ENCODE results near the gene MARK3.

The MARK3 gene

DNA sequence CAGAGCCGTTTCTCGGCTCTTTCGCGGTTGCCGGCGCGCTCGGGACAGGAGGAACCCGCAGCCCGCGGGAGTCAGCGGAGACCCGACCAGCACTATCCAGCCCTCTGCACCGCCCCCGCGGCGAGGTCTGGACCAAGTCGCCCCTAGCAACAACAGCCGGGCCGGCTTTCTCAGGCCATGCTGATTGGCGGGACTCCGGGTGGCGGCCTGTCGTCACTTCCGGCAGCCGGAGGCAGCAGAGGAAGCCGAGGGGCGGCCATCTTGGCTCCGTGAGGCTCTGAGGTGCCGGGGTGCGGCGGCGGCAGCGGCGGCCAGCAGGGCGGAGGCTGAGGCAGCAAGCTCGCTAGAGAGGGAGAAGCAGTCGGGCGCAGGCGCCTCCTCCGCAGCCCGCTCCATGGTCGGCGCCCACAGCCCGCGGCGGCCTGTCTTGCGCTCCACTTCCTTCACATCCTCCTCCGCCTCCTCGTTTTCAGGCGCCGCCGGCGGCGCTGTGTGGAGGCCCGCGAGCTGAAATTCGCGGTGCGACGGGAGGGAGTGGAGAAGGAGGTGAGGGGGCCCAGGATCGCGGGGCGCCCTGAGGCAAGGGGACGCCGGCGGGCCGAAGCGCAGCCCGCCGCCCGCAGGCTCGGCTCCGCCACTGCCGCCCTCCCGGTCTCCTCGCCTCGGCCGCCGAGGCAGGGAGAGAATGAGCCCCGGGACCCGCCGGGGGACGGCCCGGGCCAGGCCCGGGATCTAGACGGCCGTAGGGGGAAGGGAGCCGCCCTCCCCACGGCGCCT lies at the start of gene MARK3:
Gene MARK3, plus strand, starts transcription at position 264 of the 777 bp plus-strand sequence. CDS start 615 bp downstream, outside the sequence.
- Mint-ChIP-seq H3K4me3 (peak within 1 kb of the TSS; percentile 98), H3K27ac (peak within 1 kb of the TSS; percentile 99), H3K36me3 (ENCODE audit: low read depth) (peaks cover 18% of the 10 kb centered on the region), H3K27me3 (ENCODE audit: low read depth, poor library complexity) (peaks cover 33% of the 10 kb centered on the region), H3K4me1 (peaks cover 44% of the 10 kb centered on the region), H3K9me3 (peaks cover 14% of the 10 kb centered on the region)
- TF ChIP-seq, protein P1, sequence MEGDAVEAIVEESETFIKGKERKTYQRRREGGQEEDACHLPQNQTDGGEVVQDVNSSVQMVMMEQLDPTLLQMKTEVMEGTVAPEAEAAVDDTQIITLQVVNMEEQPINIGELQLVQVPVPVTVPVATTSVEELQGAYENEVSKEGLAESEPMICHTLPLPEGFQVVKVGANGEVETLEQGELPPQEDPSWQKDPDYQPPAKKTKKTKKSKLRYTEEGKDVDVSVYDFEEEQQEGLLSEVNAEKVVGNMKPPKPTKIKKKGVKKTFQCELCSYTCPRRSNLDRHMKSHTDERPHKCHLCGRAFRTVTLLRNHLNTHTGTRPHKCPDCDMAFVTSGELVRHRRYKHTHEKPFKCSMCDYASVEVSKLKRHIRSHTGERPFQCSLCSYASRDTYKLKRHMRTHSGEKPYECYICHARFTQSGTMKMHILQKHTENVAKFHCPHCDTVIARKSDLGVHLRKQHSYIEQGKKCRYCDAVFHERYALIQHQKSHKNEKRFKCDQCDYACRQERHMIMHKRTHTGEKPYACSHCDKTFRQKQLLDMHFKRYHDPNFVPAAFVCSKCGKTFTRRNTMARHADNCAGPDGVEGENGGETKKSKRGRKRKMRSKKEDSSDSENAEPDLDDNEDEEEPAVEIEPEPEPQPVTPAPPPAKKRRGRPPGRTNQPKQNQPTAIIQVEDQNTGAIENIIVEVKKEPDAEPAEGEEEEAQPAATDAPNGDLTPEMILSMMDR (IDR thresholded peaks at IDR 0.05) = no peak
- peak; percentile 97 for DNase-seq

DNA sequence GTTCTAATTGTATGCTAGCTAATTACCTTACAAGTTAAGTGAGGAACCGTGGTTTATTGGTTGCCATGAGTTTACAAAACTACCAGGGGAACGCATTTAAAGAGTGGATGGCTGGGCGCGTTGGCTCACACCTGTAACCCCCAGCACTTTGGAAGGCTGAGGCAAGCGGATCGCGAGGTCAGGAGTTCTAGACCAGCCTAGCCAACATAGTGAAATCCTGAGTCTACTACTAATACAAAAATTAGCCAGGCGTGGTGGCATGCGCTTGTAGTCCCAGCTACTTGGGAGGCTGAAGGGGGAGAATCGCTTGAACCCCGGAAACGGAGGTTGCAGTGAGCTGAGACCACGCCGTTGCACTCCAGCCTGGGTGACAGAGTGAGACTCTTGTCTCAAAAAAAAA lies 49.0 kb upstream of the MARK3 start:
- no peaks in the 10 kb centered on the region for H3K27me3 Mint-ChIP-seq (ENCODE audit: low read depth, poor library complexity)
- TF ChIP-seq, protein P1 (IDR thresholded peaks at IDR 0.05) = no peak
- peaks cover 60% of the 10 kb centered on the region for H3K36me3 Mint-ChIP-seq (ENCODE audit: low read depth)
- no peak for DNase-seq
- H3K4me1 Mint-ChIP-seq = peaks cover 50% of the 10 kb centered on the region
- no peaks in the 10 kb centered on the region for H3K9me3 Mint-ChIP-seq
- H3K27ac Mint-ChIP-seq = peak overlapping the region; percentile 86
- peak overlapping the region; percentile 91 for H3K4me3 Mint-ChIP-seq

DNA sequence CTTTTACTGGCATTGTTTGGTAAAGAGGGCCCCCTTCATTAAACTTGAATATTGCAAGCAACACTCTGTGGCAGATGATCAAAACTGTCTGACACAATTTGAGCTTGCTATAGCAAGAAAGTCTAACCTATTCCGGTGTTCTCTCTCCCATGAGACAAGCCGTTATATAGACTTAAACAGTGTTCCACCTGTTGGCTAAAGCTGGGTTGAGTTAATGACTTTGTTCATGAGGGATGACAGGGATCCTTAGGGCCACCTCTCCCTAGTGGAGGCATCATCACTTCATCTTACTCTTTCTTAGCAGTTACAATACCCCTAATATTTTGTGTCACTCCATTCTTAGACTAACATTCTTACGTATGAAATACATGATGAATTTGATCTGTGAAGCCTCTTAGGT lies 47.4 kb upstream of the MARK3 start:
- H3K27me3 Mint-ChIP-seq (ENCODE audit: low read depth, poor library complexity) = no peaks in the 10 kb centered on the region
- H3K9me3 Mint-ChIP-seq = no peaks in the 10 kb centered on the region
- H3K36me3 Mint-ChIP-seq (ENCODE audit: low read depth) = peaks cover 75% of the 10 kb centered on the region
- H3K4me1 Mint-ChIP-seq = peaks cover 34% of the 10 kb centered on the region
- no peak overlapping the region for H3K4me3 Mint-ChIP-seq
- DNase-seq = no peak
- H3K27ac Mint-ChIP-seq = no peak overlapping the region
- TF ChIP-seq, protein P1 (IDR thresholded peaks at IDR 0.05) = no peak

DNA sequence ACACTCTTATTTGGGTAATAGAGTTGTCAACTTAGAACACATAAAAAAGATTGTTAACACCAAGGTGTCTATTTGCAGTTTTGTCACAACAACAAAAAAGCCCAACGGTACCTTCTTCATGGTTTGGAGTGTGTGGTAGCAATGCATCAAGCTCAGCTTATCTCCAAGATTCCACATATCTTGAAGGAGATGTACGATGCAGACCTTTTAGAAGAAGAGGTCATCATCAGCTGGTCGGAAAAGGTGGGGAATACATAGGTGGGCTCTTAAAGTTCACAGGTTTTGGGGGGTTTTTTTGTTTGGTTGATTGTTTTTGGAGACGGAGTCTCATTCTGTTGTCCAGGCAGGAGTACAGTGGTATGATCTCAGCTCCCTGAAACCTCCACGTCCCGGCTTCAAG lies 45.7 kb upstream of the MARK3 start:
- Mint-ChIP-seq H3K36me3 (ENCODE audit: low read depth) (peaks cover 92% of the 10 kb centered on the region), H3K27me3 (ENCODE audit: low read depth, poor library complexity) (no peaks in the 10 kb centered on the region), H3K27ac (peak overlapping the region; percentile 72)

DNA sequence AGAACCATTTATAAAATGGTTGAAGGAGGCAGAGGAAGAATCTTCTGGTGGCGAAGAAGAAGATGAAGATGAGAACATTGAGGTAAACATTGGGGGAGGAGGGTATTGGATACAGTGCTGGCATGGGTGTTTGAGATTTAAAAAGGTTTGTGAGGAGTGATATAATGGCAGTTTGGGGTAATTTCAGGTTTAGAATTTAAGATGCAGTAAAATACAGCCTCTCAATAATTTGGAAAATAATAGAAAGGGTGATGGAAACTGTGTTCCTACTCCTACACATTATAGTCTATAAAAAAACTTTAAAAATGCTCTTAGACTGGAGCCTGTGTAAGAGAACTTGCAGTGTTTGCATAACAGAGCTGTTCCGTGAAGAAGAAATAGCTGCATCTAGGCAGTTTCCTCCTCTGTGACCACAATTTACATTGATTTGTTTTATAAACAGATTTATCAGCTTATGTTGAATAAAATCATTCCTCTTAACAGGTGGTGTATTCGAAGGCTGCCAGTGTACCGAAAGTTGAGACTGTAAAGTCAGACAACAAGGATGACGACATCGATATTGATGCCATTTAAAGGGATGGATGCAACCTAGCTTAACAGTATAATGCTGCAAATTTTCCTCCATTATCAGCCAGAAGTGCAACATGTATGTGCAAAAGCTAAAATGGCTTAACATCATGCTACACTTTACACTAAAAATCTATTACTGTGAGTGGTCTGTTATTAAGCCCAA lies 44.6 kb upstream of the MARK3 start:
- no peak overlapping the region for H3K4me3 Mint-ChIP-seq
- DNase-seq = no peak
- H3K9me3 Mint-ChIP-seq = no peaks in the 10 kb centered on the region
- no peaks in the 10 kb centered on the region for H3K27me3 Mint-ChIP-seq (ENCODE audit: low read depth, poor library complexity)
- no peak overlapping the region for H3K27ac Mint-ChIP-seq
- H3K36me3 Mint-ChIP-seq (ENCODE audit: low read depth) = peaks cover 96% of the 10 kb centered on the region
- TF ChIP-seq, protein P1 (IDR thresholded peaks at IDR 0.05) = no peak
- H3K4me1 Mint-ChIP-seq = peaks cover 28% of the 10 kb centered on the region

More for the DNA sequence above, 45.7 kb upstream of the MARK3 start:
- Mint-ChIP-seq H3K4me3 (no peak overlapping the region), H3K4me1 (peaks cover 34% of the 10 kb centered on the region), H3K9me3 (no peaks in the 10 kb centered on the region)
- TF ChIP-seq, protein P1 (IDR thresholded peaks at IDR 0.05) = no peak
- DNase-seq = no peak

Data from nephron progenitor cell (in vitro differentiated cells).